Activated T-cell treated with anti-CD3 and anti-CD28 coated beads, Interleukin-2, amount 50 U/mL, for 24 hours (primary cell): ENCODE measurements around the gene TRMT1L.
A peak's percentile ranks its signal among the peaks of the same experiment; 100 is the strongest.

Experiments
- DNase-seq: peaks from one replicate; pipeline ENCODE4 v3.0.0-alpha.2; 2020
- H3K27ac Mint-ChIP-seq: 2 replicates; pipeline ENCODE4 v1.8.0; 2020; ENCODE audit warnings: mild to moderate bottlenecking, mixed read lengths
- H3K27me3 Mint-ChIP-seq: 2 replicates; pipeline ENCODE4 v1.8.0; 2020; ENCODE audit warnings: mixed read lengths
- H3K36me3 Mint-ChIP-seq: 2 replicates; pipeline ENCODE4 v1.8.0; 2020; ENCODE audit warnings: low read depth, mixed read lengths
- H3K4me1 Mint-ChIP-seq: 2 replicates; pipeline ENCODE4 v1.8.0; 2020; ENCODE audit warnings: low read depth, mixed read lengths
- H3K4me3 Mint-ChIP-seq: 2 replicates; pipeline ENCODE4 v1.8.0; 2020; ENCODE audit warnings: mild to moderate bottlenecking, moderate library complexity, mixed read lengths
- H3K9me3 Mint-ChIP-seq: 2 replicates; pipeline ENCODE4 v1.8.0; 2020; ENCODE audit warnings: mixed read lengths

Gene TRMT1L

DNA sequence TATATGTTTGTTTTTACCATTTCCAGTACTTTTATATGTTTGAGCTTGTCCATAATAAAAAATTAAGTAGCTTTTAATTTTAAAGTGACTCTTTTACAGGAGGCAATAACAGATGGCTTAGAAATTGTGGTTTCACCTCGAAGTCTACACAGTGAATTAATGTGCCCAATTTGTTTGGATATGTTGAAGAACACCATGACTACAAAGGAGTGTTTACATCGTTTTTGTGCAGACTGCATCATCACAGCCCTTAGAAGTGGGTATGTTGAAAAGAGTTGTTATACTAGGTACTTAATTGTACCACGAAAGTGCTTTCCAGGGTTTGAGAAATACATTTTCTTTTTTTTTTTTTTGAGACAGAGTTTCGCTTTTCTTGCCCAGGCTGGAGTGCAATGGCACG lies 65.3 kb downstream of the TRMT1L start:
- no peaks in the 10 kb centered on the region for H3K9me3 Mint-ChIP-seq
- DNase-seq = no peak
- peaks cover 86% of the 10 kb centered on the region for H3K36me3 Mint-ChIP-seq
- H3K27me3 Mint-ChIP-seq = no peaks in the 10 kb centered on the region
- peaks cover 1% of the 10 kb centered on the region for H3K4me1 Mint-ChIP-seq
- no peak overlapping the region for H3K4me3 Mint-ChIP-seq
- H3K27ac Mint-ChIP-seq = no peak overlapping the region

DNA sequence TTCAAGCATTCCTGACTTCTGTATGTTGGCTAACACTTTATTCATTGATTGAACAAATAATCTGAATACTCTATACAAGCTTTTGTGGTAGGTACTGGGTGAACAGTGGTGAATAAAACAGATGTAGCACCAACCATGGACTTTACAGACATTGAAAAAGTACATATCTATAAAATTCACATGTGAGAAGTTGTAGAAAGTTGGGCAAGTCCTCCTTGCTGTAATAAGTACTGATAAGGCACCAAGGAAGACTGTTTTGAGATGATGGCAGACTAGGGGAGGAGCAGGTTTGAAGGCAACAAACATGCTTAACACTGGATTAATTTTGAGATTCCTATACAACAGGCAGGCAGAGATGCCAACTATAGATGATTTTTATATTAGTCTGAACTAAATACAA lies 69.0 kb downstream of the TRMT1L start:
- no peaks in the 10 kb centered on the region for H3K9me3 Mint-ChIP-seq
- H3K4me3 Mint-ChIP-seq = no peak overlapping the region
- H3K4me1 Mint-ChIP-seq = peaks cover 22% of the 10 kb centered on the region
- no peaks in the 10 kb centered on the region for H3K27me3 Mint-ChIP-seq
- DNase-seq = no peak
- peaks cover 57% of the 10 kb centered on the region for H3K36me3 Mint-ChIP-seq
- H3K27ac Mint-ChIP-seq = no peak overlapping the region

DNA sequence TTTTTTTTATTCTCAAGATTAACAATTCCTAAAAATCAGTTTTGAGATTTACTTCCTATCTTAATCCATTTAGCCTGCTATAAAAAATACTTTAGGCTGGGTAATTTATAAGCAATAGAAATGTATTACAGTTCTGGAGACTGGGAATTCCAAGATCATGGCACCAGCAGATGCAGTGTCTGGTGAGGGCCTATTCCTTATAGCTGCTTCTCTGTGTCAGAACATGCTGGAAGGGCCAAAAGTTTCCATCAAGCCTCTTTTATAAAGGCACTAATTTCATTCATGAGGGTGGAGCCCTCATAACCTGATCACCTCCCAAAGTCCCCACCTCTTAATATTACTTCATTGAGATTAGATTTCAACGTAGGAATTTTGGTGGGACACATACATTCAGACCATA lies 69.7 kb downstream of the TRMT1L start:
- Mint-ChIP-seq H3K27ac (no peak overlapping the region), H3K9me3 (no peaks in the 10 kb centered on the region), H3K4me3 (no peak overlapping the region), H3K4me1 (peaks cover 23% of the 10 kb centered on the region), H3K36me3 (peaks cover 54% of the 10 kb centered on the region), H3K27me3 (no peaks in the 10 kb centered on the region)
- no peak for DNase-seq

DNA sequence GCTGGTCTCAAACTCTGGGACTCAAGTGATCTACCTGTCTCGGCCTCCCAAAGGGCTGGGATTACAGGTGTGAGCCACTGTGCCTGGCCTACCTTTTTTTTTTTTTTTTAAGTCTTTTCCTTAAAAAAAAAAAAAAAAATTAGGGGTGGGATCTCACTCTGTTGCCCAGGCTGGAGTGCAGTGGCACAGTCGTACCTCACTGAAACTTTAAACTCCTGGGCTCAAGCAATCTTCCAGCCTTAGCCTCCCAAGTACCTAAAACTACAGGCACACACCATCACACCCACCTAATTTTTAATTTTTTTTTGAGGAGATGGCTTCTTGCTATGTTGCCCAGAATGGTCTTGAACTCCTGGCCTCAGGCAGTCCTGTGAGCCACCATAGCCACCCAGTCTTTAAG lies 72.9 kb downstream of the TRMT1L start:
- peaks cover 40% of the 10 kb centered on the region for H3K4me1 Mint-ChIP-seq
- H3K27ac Mint-ChIP-seq = no peak overlapping the region
- H3K27me3 Mint-ChIP-seq = no peaks in the 10 kb centered on the region
- H3K9me3 Mint-ChIP-seq = peaks cover 2% of the 10 kb centered on the region
- H3K4me3 Mint-ChIP-seq = no peak overlapping the region
- H3K36me3 Mint-ChIP-seq = peaks cover 27% of the 10 kb centered on the region
- DNase-seq = no peak

DNA sequence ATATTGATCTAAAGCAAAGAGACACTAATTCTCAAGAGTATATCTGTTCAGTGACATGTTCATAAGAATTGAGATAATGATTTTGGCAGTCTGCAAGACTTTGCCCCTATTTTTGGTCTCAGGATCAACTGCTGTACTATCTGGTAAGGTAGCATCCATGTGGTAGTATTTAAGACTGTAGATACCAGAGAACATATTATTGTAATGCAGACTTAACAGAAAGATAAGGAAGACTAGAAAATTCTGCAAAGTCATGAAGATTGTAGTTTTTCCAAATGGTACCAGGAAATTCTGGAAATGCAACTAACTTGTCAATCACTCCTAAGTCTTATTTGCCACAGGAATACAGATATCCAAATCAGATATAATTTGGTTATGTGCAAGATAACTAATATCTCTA lies 76.3 kb downstream of the TRMT1L start:
- H3K36me3 Mint-ChIP-seq = peaks cover 12% of the 10 kb centered on the region
- H3K9me3 Mint-ChIP-seq = peaks cover 2% of the 10 kb centered on the region
- no peak overlapping the region for H3K27ac Mint-ChIP-seq
- peaks cover 43% of the 10 kb centered on the region for H3K4me1 Mint-ChIP-seq
- H3K4me3 Mint-ChIP-seq = no peak overlapping the region
- DNase-seq = no peak
- no peaks in the 10 kb centered on the region for H3K27me3 Mint-ChIP-seq

DNA sequence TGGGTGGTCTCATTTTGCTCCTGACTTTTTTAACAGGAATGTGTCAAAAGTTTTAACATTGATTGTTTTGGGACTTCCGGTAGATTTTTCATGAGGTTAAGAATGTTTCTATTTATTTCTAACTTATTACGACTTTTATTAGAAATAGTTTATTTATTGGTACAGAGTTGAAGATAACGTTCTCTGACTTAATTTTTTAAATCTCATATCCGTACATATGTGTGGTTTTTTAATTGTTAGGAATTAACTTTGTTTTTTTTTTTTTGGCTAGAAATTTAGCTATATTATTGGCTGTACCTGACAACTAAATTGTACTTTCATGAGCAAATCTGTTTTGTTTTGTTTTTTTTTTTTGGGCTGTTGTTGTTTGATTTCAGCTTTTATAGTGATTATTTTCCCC lies 79.4 kb downstream of the TRMT1L start:
- Mint-ChIP-seq H3K9me3 (peaks cover 2% of the 10 kb centered on the region), H3K27ac (no peak overlapping the region), H3K4me1 (peaks cover 50% of the 10 kb centered on the region), H3K36me3 (peaks cover 17% of the 10 kb centered on the region), H3K27me3 (no peaks in the 10 kb centered on the region), H3K4me3 (no peak overlapping the region)
- DNase-seq = no peak

DNA sequence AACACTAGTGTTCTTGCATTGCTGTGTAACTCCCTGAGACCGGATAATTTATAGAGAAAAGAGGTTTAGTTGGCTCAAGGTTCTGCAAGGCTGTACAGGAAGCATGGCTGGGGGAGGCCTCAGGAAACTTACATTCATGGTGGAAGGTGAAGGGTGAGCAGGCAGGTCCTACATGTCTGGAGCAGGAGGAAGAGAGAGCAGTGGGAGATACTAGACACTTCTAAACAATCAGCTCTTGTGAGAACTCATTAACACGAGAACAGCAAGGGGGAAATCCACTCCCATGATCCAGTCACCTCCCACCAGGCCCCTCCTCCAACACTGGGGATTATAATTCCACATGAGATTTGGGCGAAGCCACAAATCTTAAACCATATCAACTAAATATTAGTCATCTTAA lies 81.3 kb downstream of the TRMT1L start:
- Mint-ChIP-seq H3K27ac (no peak overlapping the region), H3K9me3 (peaks cover 9% of the 10 kb centered on the region), H3K4me1 (peaks cover 57% of the 10 kb centered on the region)

DNA sequence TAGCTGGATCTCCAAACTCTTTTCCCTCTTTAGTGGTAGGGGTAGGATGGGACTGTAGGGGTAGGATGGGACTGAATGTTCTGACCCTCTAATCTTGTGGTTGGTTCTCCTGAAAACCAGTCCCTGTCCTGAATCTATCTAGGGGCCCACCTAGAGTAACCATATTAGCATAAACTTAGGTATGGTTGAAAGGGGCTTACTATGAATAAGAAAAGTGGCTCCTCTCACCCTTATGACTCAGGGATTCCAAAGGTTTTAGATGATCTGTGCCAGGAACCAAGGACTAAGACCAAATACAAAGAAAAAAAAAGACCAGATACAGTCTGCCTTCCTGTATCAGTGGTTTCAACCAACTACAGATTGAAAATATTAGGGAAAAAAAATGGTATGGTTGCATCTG lies 82.4 kb downstream of the TRMT1L start:
- Mint-ChIP-seq H3K36me3 (peaks cover 18% of the 10 kb centered on the region), H3K27ac (peak overlapping the region; percentile 31), H3K4me3 (no peak overlapping the region), H3K27me3 (no peaks in the 10 kb centered on the region), H3K9me3 (peaks cover 9% of the 10 kb centered on the region), H3K4me1 (peaks cover 53% of the 10 kb centered on the region)
- no peak for DNase-seq

More for the DNA sequence above, 81.3 kb downstream of the TRMT1L start:
- Mint-ChIP-seq H3K27me3 (no peaks in the 10 kb centered on the region), H3K36me3 (peaks cover 18% of the 10 kb centered on the region), H3K4me3 (no peak overlapping the region)
- DNase-seq = no peak

DNA sequence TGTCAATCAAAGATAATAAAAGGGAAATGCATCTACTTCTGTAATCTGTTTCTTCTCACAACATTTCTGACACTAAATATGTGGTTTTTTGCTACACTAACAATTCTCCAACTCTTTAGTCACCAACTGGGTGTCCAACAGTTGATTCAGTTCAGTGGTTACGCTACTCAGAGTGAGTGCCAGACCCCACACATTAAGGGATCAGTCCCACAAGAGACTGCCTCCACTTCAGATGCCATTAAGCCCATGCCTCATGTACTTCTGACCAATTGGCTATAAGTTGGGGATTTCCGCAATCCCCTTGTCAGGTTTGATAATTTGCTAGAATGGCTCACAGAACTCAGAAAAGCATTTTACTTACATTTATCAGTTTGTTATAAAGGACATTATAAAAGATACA lies 83.0 kb downstream of the TRMT1L start:
- Mint-ChIP-seq H3K4me1 (peaks cover 52% of the 10 kb centered on the region), H3K27me3 (no peaks in the 10 kb centered on the region), H3K27ac (peak overlapping the region; percentile 24), H3K36me3 (peaks cover 20% of the 10 kb centered on the region), H3K9me3 (peaks cover 9% of the 10 kb centered on the region), H3K4me3 (no peak overlapping the region)
- DNase-seq = no peak

DNA sequence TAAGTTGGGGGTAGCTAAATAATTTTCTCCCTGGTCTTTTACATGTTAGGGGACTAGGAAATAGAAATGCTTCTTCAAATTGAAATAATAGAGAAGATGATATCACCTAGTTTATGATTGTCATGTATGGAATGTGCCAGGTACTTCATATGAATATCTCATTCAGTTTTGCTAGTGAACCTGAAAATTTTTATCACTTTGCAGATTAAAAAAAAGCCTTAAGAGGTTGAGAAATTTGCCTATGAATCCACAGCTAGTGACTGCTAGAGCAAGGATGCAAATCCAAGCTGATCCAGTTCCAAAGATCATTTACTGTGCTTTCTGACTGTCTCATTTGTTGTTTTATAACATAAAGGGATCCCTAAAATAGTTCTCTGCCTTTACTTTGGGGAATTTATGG lies 86.7 kb downstream of the TRMT1L start:
- peaks cover 9% of the 10 kb centered on the region for H3K9me3 Mint-ChIP-seq
- H3K4me3 Mint-ChIP-seq = no peak overlapping the region
- peaks cover 33% of the 10 kb centered on the region for H3K36me3 Mint-ChIP-seq
- no peak overlapping the region for H3K27ac Mint-ChIP-seq
- no peak for DNase-seq
- H3K27me3 Mint-ChIP-seq = no peaks in the 10 kb centered on the region
- peaks cover 64% of the 10 kb centered on the region for H3K4me1 Mint-ChIP-seq

DNA sequence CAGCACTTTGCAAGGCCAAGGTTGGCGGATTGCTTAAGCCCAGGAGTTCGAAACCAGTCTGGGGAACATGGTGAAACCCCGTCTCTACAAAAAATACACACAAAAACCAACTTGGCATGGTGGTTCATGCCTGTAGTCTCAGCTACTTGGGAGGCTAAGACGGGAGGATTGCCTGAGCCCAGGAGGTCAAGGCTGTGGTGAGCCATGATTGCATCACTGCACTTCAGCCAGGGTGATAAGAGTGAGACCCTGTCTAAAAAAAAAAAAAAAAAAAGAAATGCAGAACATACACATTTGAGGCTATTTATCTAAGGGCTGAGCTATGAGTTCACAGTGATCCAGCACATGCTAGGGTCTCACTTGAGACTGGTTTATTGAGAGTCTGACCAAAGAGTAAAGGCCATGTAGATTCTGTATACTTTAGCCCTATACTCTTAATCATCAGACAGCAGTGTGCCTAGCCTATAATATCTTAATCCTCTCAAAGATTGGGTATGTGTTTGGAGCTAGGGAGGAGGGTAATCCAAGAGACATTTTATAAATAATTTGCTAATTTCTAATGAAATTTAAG lies 87.5 kb downstream of the TRMT1L start:
- no peak for DNase-seq
- Mint-ChIP-seq H3K4me3 (no peak overlapping the region), H3K36me3 (peaks cover 35% of the 10 kb centered on the region), H3K4me1 (peaks cover 64% of the 10 kb centered on the region), H3K9me3 (peaks cover 9% of the 10 kb centered on the region), H3K27ac (no peak overlapping the region), H3K27me3 (no peaks in the 10 kb centered on the region)

DNA sequence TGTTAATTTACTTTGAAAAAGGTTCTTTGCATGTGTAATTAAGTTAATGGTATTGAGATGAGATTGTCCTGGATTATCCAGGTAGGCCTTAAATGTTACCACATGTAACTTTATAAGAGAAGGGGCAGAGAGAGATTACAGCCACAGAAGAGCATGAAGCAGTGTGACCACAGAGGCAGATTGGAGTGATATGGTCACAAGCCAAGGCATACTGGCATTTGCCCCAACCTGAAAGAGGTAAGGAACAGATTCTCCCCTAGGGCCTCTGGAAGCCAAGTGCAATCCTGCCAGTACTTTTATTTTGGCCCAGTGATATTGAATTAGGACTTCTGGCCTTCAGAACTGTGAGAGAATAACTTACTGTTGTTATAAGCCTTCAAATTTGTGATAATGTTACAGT lies 88.4 kb downstream of the TRMT1L start:
- peaks cover 61% of the 10 kb centered on the region for H3K4me1 Mint-ChIP-seq
- no peaks in the 10 kb centered on the region for H3K27me3 Mint-ChIP-seq
- peaks cover 43% of the 10 kb centered on the region for H3K36me3 Mint-ChIP-seq
- no peak overlapping the region for H3K27ac Mint-ChIP-seq
- DNase-seq = no peak
- H3K4me3 Mint-ChIP-seq = no peak overlapping the region
- H3K9me3 Mint-ChIP-seq = peaks cover 9% of the 10 kb centered on the region
